HG03175 (cell line): ENCODE results near the gene NLGN1.
A peak's percentile ranks its signal among the peaks of the same experiment; 100 is the strongest.

Experiments
- ATAC-seq: cut with Tn5 transposase; IDR thresholded peaks from one replicate; pipeline ENCODE4 v1.9.1; 2021; ENCODE audit warnings: mild to moderate bottlenecking, moderate library complexity; ENCODE audit not compliant: unreplicated experiment

NLGN1 gene

GRCh38 chr3:173892547-173892946 lies 495.0 kb downstream of the NLGN1 start:
- ATAC-seq = no peak

DNA sequence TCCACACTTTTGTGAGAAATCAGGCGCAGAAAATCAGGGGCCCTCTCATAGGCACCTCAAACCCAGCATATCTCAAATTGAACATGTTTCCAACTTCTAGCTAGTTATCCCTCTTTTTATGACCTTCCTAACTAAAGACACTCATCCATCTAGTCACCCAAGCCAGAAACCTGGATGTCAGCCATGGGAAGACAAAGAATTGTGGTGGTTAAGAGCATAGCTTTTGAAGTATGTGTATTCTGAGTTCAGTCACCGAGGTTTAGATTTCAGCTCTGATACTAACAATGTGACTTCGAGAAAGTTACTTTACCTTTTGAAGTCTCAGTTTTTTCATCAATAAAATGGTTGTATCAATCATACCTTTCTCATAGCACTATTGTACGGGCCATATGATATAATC lies 495.5 kb downstream of the NLGN1 start:
- ATAC-seq = no peak

GRCh38 chr3:173893835-173894234 lies 496.3 kb downstream of the NLGN1 start:
- no peak for ATAC-seq

- no peak for ATAC-seq
These were observed 500.1 kb downstream of the NLGN1 start for GRCh38 chr3:173897631-173898030.

GRCh38 chr3:173901649-173902048 lies 504.1 kb downstream of the NLGN1 start:
- ATAC-seq = no peak

- no peak for ATAC-seq
These were observed 504.9 kb downstream of the NLGN1 start for GRCh38 chr3:173902401-173902800.

GRCh38 chr3:173902871-173903270 lies 505.3 kb downstream of the NLGN1 start:
- ATAC-seq = no peak

DNA sequence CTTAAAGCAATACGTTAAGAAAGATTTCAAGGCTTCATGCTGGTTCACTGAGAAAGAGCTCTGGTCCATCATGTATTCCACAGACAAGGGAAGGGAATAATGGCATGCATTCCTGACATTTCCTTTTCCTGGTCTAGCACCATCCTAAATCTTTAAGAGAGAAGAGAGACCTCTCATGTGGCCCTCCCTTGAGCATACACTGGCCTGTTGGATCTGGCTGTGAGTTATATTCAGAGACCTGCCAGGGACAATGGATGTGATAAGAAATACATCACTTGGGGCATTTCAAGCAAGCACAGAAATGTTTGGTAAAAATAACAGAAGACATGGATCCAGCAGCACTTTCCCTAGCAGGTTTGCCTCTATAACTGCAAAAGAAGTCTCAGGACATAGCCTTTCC lies 507.8 kb downstream of the NLGN1 start:
- ATAC-seq = no peak

DNA sequence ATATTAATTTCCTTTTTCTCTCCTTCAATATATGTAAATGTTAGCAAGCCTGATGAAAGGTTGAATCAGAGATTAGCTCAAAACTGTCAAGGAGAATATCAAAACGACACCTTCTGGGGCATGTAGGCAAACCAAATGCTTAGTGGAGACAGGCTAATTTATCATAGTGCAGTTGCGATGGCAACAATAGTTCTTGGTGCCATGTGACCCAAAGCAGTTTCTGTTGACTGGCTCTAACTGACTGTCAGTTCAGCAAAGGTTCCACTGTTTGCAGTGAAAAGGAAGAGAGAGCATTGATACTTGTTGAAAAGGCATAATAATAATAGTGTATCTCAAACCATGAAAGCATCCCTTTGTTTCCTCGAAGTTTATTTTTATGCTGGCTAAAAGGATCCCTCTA lies 513.9 kb downstream of the NLGN1 start:
- ATAC-seq = no peak

DNA sequence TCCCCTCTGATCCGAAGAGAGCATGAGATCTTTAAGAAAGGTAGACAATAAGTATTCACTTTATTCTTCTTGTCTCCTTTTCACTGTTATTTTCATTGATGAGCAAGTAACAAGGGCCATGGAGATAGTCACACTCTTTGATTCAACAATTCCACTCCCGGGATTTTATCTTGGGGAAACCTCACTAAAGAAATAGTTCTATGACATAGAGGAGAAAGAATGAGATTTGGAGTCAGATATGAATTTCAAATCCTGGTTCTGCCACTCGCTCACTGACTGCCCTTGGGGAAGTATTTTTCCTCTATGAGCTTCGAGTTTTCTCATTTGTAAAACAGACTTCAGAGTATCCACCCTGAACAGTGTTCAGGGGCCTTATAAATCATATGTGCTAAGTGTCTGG lies 514.6 kb downstream of the NLGN1 start:
- no peak for ATAC-seq

DNA sequence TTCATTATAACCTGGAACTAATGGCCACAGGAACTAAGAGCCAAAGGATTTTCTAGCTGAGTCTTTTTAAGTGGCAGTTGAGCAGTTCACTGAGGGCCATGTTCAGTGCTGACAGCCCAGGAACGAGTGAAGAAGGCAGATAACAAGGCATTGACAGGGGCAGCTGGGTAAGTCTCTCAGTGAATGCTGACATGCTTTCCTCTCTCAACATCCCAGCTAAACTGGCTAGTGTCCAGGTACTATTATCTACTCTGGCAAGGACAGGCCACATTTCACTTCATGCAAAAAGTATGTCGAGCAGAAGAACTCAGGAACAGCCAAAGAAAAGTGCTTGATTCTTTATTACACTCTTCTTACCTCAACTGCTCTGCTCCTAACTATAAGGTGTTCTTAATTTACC lies 515.9 kb downstream of the NLGN1 start:
- no peak for ATAC-seq

- ATAC-seq = no peak
These were observed 516.5 kb downstream of the NLGN1 start for GRCh38 chr3:173913974-173914421.

GRCh38 chr3:173916799-173917198 lies 519.3 kb downstream of the NLGN1 start:
- ATAC-seq = no peak

DNA sequence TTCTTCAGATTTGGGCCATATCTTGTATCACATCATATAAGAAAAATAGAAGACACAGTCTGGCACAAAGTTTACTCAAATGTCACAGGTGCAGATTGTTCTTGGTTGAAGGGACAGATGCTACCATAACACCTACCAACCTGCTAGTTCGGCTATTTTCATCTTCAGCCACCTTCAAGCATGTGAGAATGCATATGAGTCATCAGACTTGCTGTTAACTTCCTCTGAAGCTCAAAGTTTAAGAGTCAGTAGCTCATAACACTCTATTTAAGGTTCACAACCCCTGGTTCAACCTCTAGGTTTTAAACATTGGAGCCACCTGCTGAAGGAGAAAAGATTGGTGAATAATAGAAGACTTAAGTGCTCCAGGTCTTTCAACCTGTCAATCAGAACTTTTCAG lies 522.8 kb downstream of the NLGN1 start:
- peak; percentile 56 for ATAC-seq

- ATAC-seq = no peak
These were observed 524.2 kb downstream of the NLGN1 start for GRCh38 chr3:173921732-173922131.

GRCh38 chr3:173923204-173923603 lies 525.7 kb downstream of the NLGN1 start:
- ATAC-seq = no peak

- ATAC-seq = no peak
These were observed 532.7 kb downstream of the NLGN1 start for GRCh38 chr3:173930251-173930650.

DNA sequence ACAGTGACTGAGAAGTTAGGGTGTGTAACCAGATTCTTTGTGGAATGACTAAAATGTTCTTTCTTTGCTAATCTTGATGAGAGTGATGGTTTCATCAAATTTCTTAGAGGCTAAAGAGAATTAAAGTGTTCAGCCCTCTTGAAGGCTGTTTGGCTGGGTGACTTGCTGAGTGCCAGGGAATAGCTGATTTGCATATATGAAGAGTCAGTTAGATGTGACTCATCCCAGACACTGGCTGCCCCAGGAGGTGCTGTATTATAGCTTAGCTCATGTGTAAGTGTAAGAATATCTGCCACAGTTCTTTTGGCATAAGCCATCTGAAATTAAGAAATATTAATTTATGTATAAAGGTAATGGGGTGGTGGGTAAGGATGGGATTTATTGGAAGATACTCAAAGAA lies 535.1 kb downstream of the NLGN1 start:
- ATAC-seq = no peak

DNA sequence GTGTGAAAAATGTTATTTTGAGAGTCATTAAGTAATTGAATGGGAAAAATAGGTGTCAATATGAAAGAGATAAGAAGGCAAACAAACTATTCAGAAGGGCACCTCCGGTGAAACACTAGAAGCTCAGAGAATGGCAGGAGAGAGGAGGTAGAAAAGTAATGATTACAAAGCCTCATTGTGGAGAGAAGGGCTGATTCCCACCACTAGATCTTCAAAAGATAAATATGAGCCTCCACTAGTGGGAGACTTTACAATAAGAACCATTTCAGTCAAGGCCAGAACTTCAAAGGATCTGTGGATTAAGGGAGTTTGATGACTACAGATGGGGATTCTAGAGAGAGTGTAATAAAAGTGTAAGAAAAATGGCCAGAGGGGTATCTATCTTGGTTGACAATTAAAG lies 535.6 kb downstream of the NLGN1 start:
- no peak for ATAC-seq

DNA sequence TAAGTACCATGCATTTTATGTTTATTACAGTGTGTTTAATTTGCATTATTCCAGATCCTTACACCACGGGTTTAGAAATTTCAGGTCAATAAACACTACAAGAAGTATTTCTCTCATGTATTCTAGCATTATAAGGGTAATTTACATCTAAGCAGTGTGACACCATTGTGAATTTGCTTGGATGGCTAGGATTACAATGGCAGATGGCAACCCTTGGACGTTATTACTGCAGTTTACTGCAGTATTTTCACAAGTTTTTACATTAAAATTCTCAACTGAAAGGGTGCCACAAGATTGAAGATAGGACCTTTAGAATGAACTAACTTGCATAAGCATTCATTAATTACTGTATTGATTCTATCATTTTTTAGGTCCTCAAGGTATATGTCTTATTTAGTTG lies 538.8 kb downstream of the NLGN1 start:
- no peak for ATAC-seq

GRCh38 chr3:173938159-173938558 lies 540.6 kb downstream of the NLGN1 start:
- no peak for ATAC-seq

GRCh38 chr3:173938616-173939015 lies 541.1 kb downstream of the NLGN1 start:
- ATAC-seq = no peak

DNA sequence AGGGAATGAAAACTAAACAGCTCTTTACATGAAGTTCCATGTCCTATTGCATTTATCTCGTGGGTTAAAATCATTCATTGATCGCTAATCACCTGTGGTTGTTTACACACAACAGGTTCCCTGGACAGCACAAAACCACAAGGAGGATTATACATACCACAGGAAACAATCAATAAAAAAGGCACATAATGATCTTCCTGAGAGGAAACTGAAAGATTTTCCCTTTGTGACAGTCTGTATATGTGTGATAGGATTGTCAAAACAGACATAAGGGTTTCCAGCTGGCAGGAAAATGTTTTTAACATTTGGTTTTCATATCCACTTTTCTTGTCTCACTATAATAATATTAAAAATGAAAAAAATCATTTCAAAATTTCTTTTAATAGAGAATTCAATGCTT lies 541.8 kb downstream of the NLGN1 start:
- no peak for ATAC-seq

GRCh38 chr3:173943264-173943663 lies 545.7 kb downstream of the NLGN1 start:
- ATAC-seq = no peak
